ENCODE data around the gene GRB2. TPM values are rescaled to one million over a fixed set of nuclear protein-coding genes. Genes with fewer than 3 reads are reported as not detected.

Gene GRB2
- total and polyA plus RNA-seq, 2 experiments from 2014 or later, result 89.0 to 112 TPM

DNA sequence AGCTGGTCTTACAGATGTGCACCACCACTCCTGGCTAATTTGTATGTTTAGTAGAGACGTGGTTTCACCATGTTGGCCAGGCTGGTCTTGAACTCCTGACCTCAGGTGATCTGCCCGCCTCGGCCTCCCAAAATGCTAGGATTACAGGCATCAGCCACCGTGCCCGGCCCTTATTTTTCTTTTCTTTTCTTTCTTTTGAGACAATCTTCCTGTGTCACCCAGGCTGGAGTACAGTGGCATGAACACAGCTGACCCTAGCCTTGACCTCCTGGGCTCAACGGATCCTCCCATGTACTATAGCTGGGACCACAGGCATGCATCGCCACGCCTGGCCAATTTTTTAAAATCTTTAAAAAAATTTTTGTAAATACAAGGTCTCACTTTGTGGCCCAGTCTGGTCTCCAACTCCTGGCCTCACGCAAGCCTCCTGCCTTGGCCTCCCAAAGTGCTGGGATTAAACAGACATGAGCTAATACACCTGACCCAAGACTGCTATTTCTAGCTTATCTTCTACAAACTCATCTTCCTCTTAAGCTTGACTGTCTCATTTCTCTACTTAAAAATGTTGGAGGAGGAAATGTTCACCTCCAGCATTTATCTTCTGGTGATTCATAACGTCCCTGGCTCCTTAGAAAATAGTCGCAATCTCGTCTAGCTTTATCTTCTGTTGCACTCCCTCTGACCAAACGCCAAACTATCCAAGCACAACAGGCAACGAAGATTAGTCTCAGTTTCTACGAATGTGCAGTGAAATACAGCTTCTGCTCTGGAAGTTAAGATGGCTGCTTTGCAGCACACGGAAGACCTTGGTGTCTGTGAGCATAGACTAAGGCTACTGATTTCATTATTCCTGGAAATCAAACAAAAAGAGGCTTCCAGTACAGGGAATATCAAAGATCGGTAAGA lies 42.7 kb upstream of the GRB2 start:
- Histone ChIP-seq H3K4me1 (ENCODE audit: insufficient read depth) (no peaks in the 10 kb centered on the region), H3K4me2 (no peak overlapping the region), H3K79me2 (replicated peaks; ENCODE audit: insufficient read depth) (no peaks in the 10 kb centered on the region), H3K36me3 (ENCODE audit: insufficient read depth) (no peaks in the 10 kb centered on the region), H2AFZ (no peak overlapping the region), H4K20me1 (replicated peaks; ENCODE audit: insufficient read depth) (no peaks in the 10 kb centered on the region), H3K27ac (ENCODE audit: low read depth) (no peak overlapping the region), H3K27me3 (ENCODE audit: insufficient read depth) (no peaks in the 10 kb centered on the region), H3F3A (replicated peaks; ENCODE audit: low read depth) (no peaks in the 10 kb centered on the region), H3K9me2 (ENCODE audit: insufficient read depth) (no peaks in the 10 kb centered on the region), H3K4me3 (no peak overlapping the region)
- DNase-seq (ENCODE audit: low spot score) (no peak), ATAC-seq (no peak)
- Mint-ChIP-seq H3K4me1 (no peaks in the 10 kb centered on the region), H3K27ac (no peak overlapping the region), H3K4me3 (no peak overlapping the region), H3K36me3 (ENCODE audit: low read depth) (no peaks in the 10 kb centered on the region), H3K9me3 (no peaks in the 10 kb centered on the region), H3K27me3 (ENCODE audit: insufficient read depth, low read depth, poor library complexity) (peaks cover 7% of the 10 kb centered on the region)
- TF ChIP-seq STAT1 (IDR thresholded peaks at IDR 0.05; ENCODE audit: unreplicated experiment) (no peak), EZH2 (IDR thresholded peaks at IDR 0.05; ENCODE audit: low read depth, unreplicated experiment) (no peak), CREB1 (CRISPR knock-in tag; IDR thresholded peaks at IDR 0.05; ENCODE audit: low read depth) (no peak), JUNB (IDR thresholded peaks at IDR 0.05; ENCODE audit: unreplicated experiment) (no peak), NANOG (IDR thresholded peaks at IDR 0.05; ENCODE audit: borderline replicate concordance) (no peak), ZNF331 (CRISPR knock-in tag; IDR thresholded peaks at IDR 0.05; ENCODE audit: low read depth) (no peak), ZNF114 (CRISPR knock-in tag; IDR thresholded peaks at IDR 0.05) (no peak), POLR2AphosphoS5 (IDR thresholded peaks at IDR 0.05; ENCODE audit: low read depth) (no peak), CTCF (conservative IDR thresholded peaks at IDR 0.05; ENCODE audit: low read depth in 2 of 2) (no peak), ZNF462 (CRISPR knock-in tag; IDR thresholded peaks at IDR 0.05) (no peak), EZH2phosphoT487 (IDR thresholded peaks at IDR 0.05; ENCODE audit: unreplicated experiment) (no peak)
- TF ChIP-seq, protein P1, sequence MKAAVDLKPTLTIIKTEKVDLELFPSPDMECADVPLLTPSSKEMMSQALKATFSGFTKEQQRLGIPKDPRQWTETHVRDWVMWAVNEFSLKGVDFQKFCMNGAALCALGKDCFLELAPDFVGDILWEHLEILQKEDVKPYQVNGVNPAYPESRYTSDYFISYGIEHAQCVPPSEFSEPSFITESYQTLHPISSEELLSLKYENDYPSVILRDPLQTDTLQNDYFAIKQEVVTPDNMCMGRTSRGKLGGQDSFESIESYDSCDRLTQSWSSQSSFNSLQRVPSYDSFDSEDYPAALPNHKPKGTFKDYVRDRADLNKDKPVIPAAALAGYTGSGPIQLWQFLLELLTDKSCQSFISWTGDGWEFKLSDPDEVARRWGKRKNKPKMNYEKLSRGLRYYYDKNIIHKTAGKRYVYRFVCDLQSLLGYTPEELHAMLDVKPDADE (IDR thresholded peaks at IDR 0.05), result no peak
- TF ChIP-seq, protein P2, sequence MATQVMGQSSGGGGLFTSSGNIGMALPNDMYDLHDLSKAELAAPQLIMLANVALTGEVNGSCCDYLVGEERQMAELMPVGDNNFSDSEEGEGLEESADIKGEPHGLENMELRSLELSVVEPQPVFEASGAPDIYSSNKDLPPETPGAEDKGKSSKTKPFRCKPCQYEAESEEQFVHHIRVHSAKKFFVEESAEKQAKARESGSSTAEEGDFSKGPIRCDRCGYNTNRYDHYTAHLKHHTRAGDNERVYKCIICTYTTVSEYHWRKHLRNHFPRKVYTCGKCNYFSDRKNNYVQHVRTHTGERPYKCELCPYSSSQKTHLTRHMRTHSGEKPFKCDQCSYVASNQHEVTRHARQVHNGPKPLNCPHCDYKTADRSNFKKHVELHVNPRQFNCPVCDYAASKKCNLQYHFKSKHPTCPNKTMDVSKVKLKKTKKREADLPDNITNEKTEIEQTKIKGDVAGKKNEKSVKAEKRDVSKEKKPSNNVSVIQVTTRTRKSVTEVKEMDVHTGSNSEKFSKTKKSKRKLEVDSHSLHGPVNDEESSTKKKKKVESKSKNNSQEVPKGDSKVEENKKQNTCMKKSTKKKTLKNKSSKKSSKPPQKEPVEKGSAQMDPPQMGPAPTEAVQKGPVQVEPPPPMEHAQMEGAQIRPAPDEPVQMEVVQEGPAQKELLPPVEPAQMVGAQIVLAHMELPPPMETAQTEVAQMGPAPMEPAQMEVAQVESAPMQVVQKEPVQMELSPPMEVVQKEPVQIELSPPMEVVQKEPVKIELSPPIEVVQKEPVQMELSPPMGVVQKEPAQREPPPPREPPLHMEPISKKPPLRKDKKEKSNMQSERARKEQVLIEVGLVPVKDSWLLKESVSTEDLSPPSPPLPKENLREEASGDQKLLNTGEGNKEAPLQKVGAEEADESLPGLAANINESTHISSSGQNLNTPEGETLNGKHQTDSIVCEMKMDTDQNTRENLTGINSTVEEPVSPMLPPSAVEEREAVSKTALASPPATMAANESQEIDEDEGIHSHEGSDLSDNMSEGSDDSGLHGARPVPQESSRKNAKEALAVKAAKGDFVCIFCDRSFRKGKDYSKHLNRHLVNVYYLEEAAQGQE (IDR thresholded peaks at IDR 0.05; ENCODE audit: unreplicated experiment), result no peak

All from GM23338 (cell line).